Mesenchymal stem cell (in vitro differentiated cells and primary cell): ENCODE results near the gene QDPR.

Experiments used
- DNase-seq: peaks from one replicate; pipeline ENCODE4 v3.0.0-alpha.2; 2013
- H2AFZ ChIP-seq: one replicate; pipeline ENCODE4 v1.6.1; 2013; ENCODE audit warnings: low read depth, mild to moderate bottlenecking, control low read depth, inconsistent platforms, low read length, moderate library complexity
- H2AK5ac ChIP-seq: 2 replicates; pipeline ENCODE4 v1.6.1; 2013; ENCODE audit warnings: low read length, moderate library complexity, mild to moderate bottlenecking, inconsistent platforms; ENCODE audit not compliant: severe bottlenecking
- H2BK120ac ChIP-seq: one replicate; pipeline ENCODE4 v1.6.1; 2013; ENCODE audit warnings: low read depth, mild to moderate bottlenecking, inconsistent platforms, low read length, moderate library complexity
- H2BK12ac ChIP-seq, 2 experiments: one replicate each; pipeline ENCODE4 v1.6.1; 2013; ENCODE audit warnings: inconsistent platforms in 2 of 2, low read length in 2 of 2, mild to moderate bottlenecking in 2 of 2, moderate library complexity in 2 of 2, control low read depth in 1 of 2
- H2BK15ac ChIP-seq: one replicate; pipeline ENCODE4 v1.6.1; 2013; ENCODE audit warnings: mild to moderate bottlenecking, low read depth, inconsistent platforms; ENCODE audit not compliant: poor library complexity, severe bottlenecking
- H2BK5ac ChIP-seq: 2 replicates; pipeline ENCODE4 v1.6.1; 2013; ENCODE audit warnings: low read depth, mild to moderate bottlenecking, low read length, control low read depth, inconsistent platforms; ENCODE audit not compliant: poor library complexity, severe bottlenecking
- H3K14ac ChIP-seq, 2 experiments: one replicate each; pipeline ENCODE4 v1.6.1; 2013; ENCODE audit warnings: inconsistent platforms in 2 of 2, low read length in 2 of 2, control low read depth in 1 of 2, mild to moderate bottlenecking in 1 of 2, moderate library complexity in 1 of 2
- H3K18ac ChIP-seq, 2 experiments: one replicate each; pipeline ENCODE4 v1.6.1; 2013; ENCODE audit warnings: inconsistent platforms in 2 of 2, low read length in 2 of 2, control low read depth in 1 of 2, low read depth in 1 of 2, mild to moderate bottlenecking in 1 of 2
- H3K23ac ChIP-seq, 2 experiments: one replicate each; pipeline ENCODE4 v1.6.1; 2013; ENCODE audit warnings: inconsistent platforms in 2 of 2, low read length in 2 of 2, mild to moderate bottlenecking in 2 of 2, moderate library complexity in 2 of 2, control low read depth in 1 of 2
- H3K27ac ChIP-seq: 2 replicates; pipeline ENCODE4 v1.5.1; 2013; ENCODE audit warnings: mild to moderate bottlenecking, moderate library complexity, low read length, control low read depth, inconsistent platforms; ENCODE audit not compliant: poor library complexity, severe bottlenecking
- H3K27me3 ChIP-seq, 2 experiments: 2 replicates each; pipeline versions ENCODE4 v1.6.1 to v1.7.0; 2013; ENCODE audit warnings: low read length in 2 of 2, mild to moderate bottlenecking in 2 of 2, moderate library complexity in 2 of 2, control low read depth in 1 of 2, inconsistent platforms in 1 of 2; ENCODE audit not compliant: control insufficient read depth in 1 of 2, insufficient read depth in 1 of 2
- H3K36me3 ChIP-seq, 2 experiments: 2 replicates each; pipeline versions ENCODE4 v1.6.1 to v1.7.0; 2013; ENCODE audit warnings: low read length in 2 of 2, control low read depth in 1 of 2, inconsistent platforms in 1 of 2, low read depth in 1 of 2, mild to moderate bottlenecking in 1 of 2; ENCODE audit not compliant: insufficient read depth in 2 of 2, control insufficient read depth in 1 of 2
- H3K4ac ChIP-seq, 2 experiments: one replicate each; pipeline ENCODE4 v1.6.1; 2013; ENCODE audit warnings: inconsistent platforms in 2 of 2, low read length in 2 of 2, mild to moderate bottlenecking in 2 of 2, moderate library complexity in 2 of 2, control low read depth in 1 of 2, low read depth in 1 of 2
- H3K4me1 ChIP-seq: 2 replicates; pipeline ENCODE4 v1.6.1; 2013; ENCODE audit warnings: low read depth, low read length, control low read depth; ENCODE audit not compliant: control insufficient read depth, insufficient read depth
- H3K4me2 ChIP-seq: 2 replicates; pipeline ENCODE4 v1.6.1; 2013; ENCODE audit warnings: low read length, mild to moderate bottlenecking, inconsistent platforms; ENCODE audit not compliant: poor library complexity, severe bottlenecking
- H3K4me3 ChIP-seq, 2 experiments: 2 replicates each; pipeline versions ENCODE4 v1.5.1 to v1.7.0; 2013; ENCODE audit warnings: low read length in 2 of 2, mild to moderate bottlenecking in 2 of 2, control low read depth in 1 of 2, low read depth in 1 of 2; ENCODE audit not compliant: insufficient read depth in 1 of 2
- H3K79me1 ChIP-seq: replicated peaks from 2 replicates; pipeline ENCODE4 v1.6.1; 2013; ENCODE audit warnings: mild to moderate bottlenecking, control low read depth, low read length, inconsistent platforms; ENCODE audit not compliant: poor library complexity, severe bottlenecking
- H3K9ac ChIP-seq: 2 replicates; pipeline ENCODE4 v1.7.0; 2013; ENCODE audit warnings: mild to moderate bottlenecking, low read length, moderate library complexity
- H3K9me3 ChIP-seq: 2 replicates; pipeline ENCODE4 v1.7.0; 2013; ENCODE audit warnings: mild to moderate bottlenecking, low read length; ENCODE audit not compliant: control insufficient read depth
- H4K8ac ChIP-seq: one replicate; pipeline ENCODE4 v1.6.1; 2013; ENCODE audit warnings: inconsistent platforms, mild to moderate bottlenecking, low read length, moderate library complexity
- H4K91ac ChIP-seq: one replicate; pipeline ENCODE4 v1.6.1; 2013; ENCODE audit warnings: mild to moderate bottlenecking, low read length, inconsistent platforms
- WGBS: methylation state at CpG from one replicate; pipeline ENCODE4 v1.1.7; 2013; ENCODE audit warnings: mixed read lengths; 5-methylcytosine and 5-hydroxymethylcytosine counted together

QDPR gene

GRCh38 chr4:17504081-17504480 lies 7.8 kb downstream of the QDPR start:
- Histone ChIP-seq H3K14ac (no peak overlapping the region), H3K9me3 (no peaks in the 10 kb centered on the region), H3K79me1 (peaks cover 10% of the 10 kb centered on the region), H2AFZ (no peak overlapping the region), H4K91ac (no peak overlapping the region), H2BK5ac (no peak overlapping the region), H2AK5ac (no peak overlapping the region), H3K18ac (no peak overlapping the region), H3K4me1 (no peaks in the 10 kb centered on the region), H4K8ac (no peak overlapping the region), H2BK15ac (no peak overlapping the region), H2BK12ac (no peak overlapping the region), H2BK120ac (no peak overlapping the region), H3K9ac (no peak overlapping the region), H3K4ac (no peak overlapping the region), H3K4me3 (no peak overlapping the region), H3K27me3 (no peaks in the 10 kb centered on the region), H3K36me3 (peaks cover 20 to 91% of the 10 kb centered on the region in 2 experiments), H3K23ac (no peak overlapping the region), H3K4me2 (no peak overlapping the region), H3K27ac (no peak overlapping the region)
- WGBS = 94% methylated on average over 7 of the region's 7 CpGs
- DNase-seq = no peak

GRCh38 chr4:17502756-17503155 lies 9.1 kb downstream of the QDPR start:
- Histone ChIP-seq H3K4me1 (no peaks in the 10 kb centered on the region), H3K18ac (no peak overlapping the region), H3K27me3 (no peaks in the 10 kb centered on the region), H2BK5ac (no peak overlapping the region), H4K91ac (no peak overlapping the region), H3K9ac (no peak overlapping the region), H4K8ac (no peak overlapping the region), H3K79me1 (peaks cover 8% of the 10 kb centered on the region), H3K9me3 (no peaks in the 10 kb centered on the region), H2BK12ac (no peak overlapping the region), H3K14ac (no peak overlapping the region), H2BK120ac (no peak overlapping the region), H3K36me3 (peaks cover 18 to 86% of the 10 kb centered on the region in 2 experiments), H3K4ac (no peak overlapping the region), H2AK5ac (no peak overlapping the region), H2BK15ac (no peak overlapping the region), H3K27ac (no peak overlapping the region), H3K4me3 (no peak overlapping the region), H3K23ac (no peak overlapping the region), H2AFZ (no peak overlapping the region), H3K4me2 (no peak overlapping the region)
- DNase-seq = no peak
- WGBS = 100% methylated on average over 3 of the region's 3 CpGs

DNA sequence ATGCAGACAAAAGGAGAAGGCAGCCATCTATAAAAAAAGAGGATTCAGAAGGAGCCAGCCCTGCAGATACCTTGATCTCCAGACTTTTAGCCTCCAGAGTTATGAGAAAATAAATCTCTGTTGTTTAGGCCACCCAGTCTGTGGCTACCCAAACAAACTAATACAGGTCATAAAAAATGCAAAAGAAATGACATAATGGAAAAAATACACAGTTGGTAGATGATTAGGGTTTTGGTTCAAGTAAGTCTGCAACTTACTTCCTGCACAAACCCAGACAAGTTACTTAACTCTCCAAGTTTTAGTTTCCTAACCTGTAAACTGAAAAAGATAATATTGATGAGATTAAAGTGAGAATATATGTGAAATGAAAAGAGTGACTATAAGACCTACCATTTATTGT lies 11.3 kb downstream of the QDPR start:
- Histone ChIP-seq H3K4me2 (no peak overlapping the region), H2BK5ac (no peak overlapping the region), H3K14ac (no peak overlapping the region)

GRCh38 chr4:17497890-17498523 lies 13.9 kb downstream of the QDPR start:
- H3K14ac ChIP-seq = no peak overlapping the region

More for the DNA sequence above, 11.3 kb downstream of the QDPR start:
- Histone ChIP-seq H3K18ac (no peak overlapping the region), H2BK15ac (no peak overlapping the region), H3K36me3 (peaks cover 15 to 76% of the 10 kb centered on the region in 2 experiments), H3K79me1 (peaks cover 6% of the 10 kb centered on the region), H2AFZ (no peak overlapping the region), H3K27ac (no peak overlapping the region), H3K9ac (no peak overlapping the region), H4K91ac (no peak overlapping the region), H3K4me1 (no peaks in the 10 kb centered on the region), H3K23ac (no peak overlapping the region), H4K8ac (no peak overlapping the region), H3K27me3 (no peaks in the 10 kb centered on the region), H3K9me3 (no peaks in the 10 kb centered on the region), H2AK5ac (no peak overlapping the region), H3K4me3 (no peak overlapping the region), H3K4ac (no peak overlapping the region), H2BK12ac (no peak overlapping the region), H2BK120ac (no peak overlapping the region)
- DNase-seq = no peak

More at GRCh38 chr4:17497890-17498523, 13.9 kb downstream of the QDPR start:
- Histone ChIP-seq H3K36me3 (peaks cover 23 to 63% of the 10 kb centered on the region in 2 experiments), H3K27me3 (no peaks in the 10 kb centered on the region), H3K23ac (no peak overlapping the region), H2BK15ac (no peak overlapping the region), H3K9me3 (no peaks in the 10 kb centered on the region), H3K4me3 (no peak overlapping the region), H3K27ac (no peak overlapping the region), H3K4me1 (peaks cover 1% of the 10 kb centered on the region), H2BK12ac (no peak overlapping the region), H3K4me2 (no peak overlapping the region), H4K91ac (no peak overlapping the region), H3K79me1 (peaks cover 15% of the 10 kb centered on the region), H2BK120ac (no peak overlapping the region), H3K18ac (no peak overlapping the region), H3K9ac (peak overlapping the region; percentile 34), H4K8ac (no peak overlapping the region), H2BK5ac (no peak overlapping the region), H3K4ac (no peak overlapping the region), H2AFZ (no peak overlapping the region), H2AK5ac (no peak overlapping the region)
- peak; percentile 7 for DNase-seq
- WGBS = 87% methylated on average over 7 of the region's 7 CpGs
